HepG2 (cell line): Measurements from ENCODE around the gene DHRS13. TPM values are rescaled to one million over a fixed set of nuclear protein-coding genes. Genes with fewer than 3 reads are reported as not detected.
A peak's percentile ranks its signal among the peaks of the same experiment; 100 is the strongest.

Experiments used
- ARID5B ChIP-seq: IDR thresholded peaks from 2 replicates; pipeline ENCODE4 v1.4.0; 2020; ENCODE audit warnings: mild to moderate bottlenecking, missing genetic modification reagents
- ATF3 ChIP-seq: sonication (generic); formaldehyde crosslinking; IDR thresholded peaks from 2 replicates; pipeline ENCODE4 v1.4.0; 2020; ENCODE audit warnings: missing genetic modification reagents
- ATRX ChIP-seq: sonication (generic); formaldehyde crosslinking; IDR thresholded peaks from 2 replicates; pipeline ENCODE4 v1.4.0; 2020; ENCODE audit warnings: missing genetic modification reagents, borderline replicate concordance
- GATAD2A ChIP-seq: IDR thresholded peaks from 2 replicates; pipeline ENCODE4 v1.6.1; 2016
- NFYC ChIP-seq: IDR thresholded peaks from 2 replicates; pipeline ENCODE4 v1.6.1; 2016; ENCODE audit warnings: missing genetic modification reagents, missing compliant biosample characterization
- NONO ChIP-seq, 2 experiments: fragments of 450-650 bp in 1 of 2; sonication (generic) in 1 of 2; formaldehyde crosslinking in 1 of 2; IDR thresholded peaks in 1 of 2; conservative IDR thresholded peaks in 1 of 2; 2 replicates each; pipeline versions ENCODE4 v1.6.1 to v1.8.0; 2017 to 2022; ENCODE audit warnings: mild to moderate bottlenecking in 1 of 2, missing genetic modification reagents in 1 of 2, moderate library complexity in 1 of 2
- SATB2 ChIP-seq: sonication (generic); formaldehyde crosslinking; IDR thresholded peaks from 2 replicates; pipeline ENCODE4 v1.5.0; 2020; ENCODE audit warnings: missing genetic modification reagents
- SIN3A ChIP-seq: IDR thresholded peaks from 2 replicates; pipeline ENCODE4 v1.6.1; 2011; ENCODE audit warnings: low read depth, mild to moderate bottlenecking, control low read depth, low read length, borderline replicate concordance
- THAP9 ChIP-seq: sonication (generic); formaldehyde crosslinking; IDR thresholded peaks from 2 replicates; pipeline ENCODE4; 2020; ENCODE audit warnings: missing genetic modification reagents, mild to moderate bottlenecking, borderline replicate concordance
- TOE1 ChIP-seq: sonication (generic); formaldehyde crosslinking; IDR thresholded peaks from 2 replicates; pipeline ENCODE4 v1.4.0; 2020; ENCODE audit warnings: mild to moderate bottlenecking, missing genetic modification reagents
- WIZ ChIP-seq: sonication (generic); formaldehyde crosslinking; IDR thresholded peaks from 2 replicates; pipeline ENCODE4 v1.5.1; 2020; ENCODE audit warnings: mild to moderate bottlenecking, missing genetic modification reagents
- YEATS2 ChIP-seq: sonication (generic); formaldehyde crosslinking; IDR thresholded peaks from 2 replicates; pipeline ENCODE4 v1.4.0; 2020; ENCODE audit warnings: missing genetic modification reagents, borderline replicate concordance
- ZKSCAN1 ChIP-seq: fragments of 150-350 bp; IDR thresholded peaks from 2 replicates; pipeline ENCODE4 v1.6.1; 2014; ENCODE audit warnings: low read length
- ZNF10 ChIP-seq: sonication (generic); formaldehyde crosslinking; IDR thresholded peaks from 2 replicates; pipeline ENCODE4 v1.4.0; 2020; ENCODE audit warnings: mild to moderate bottlenecking, low read depth, missing genetic modification reagents, borderline replicate concordance
- ZNF124 ChIP-seq: sonication (generic); formaldehyde crosslinking; IDR thresholded peaks from 2 replicates; pipeline ENCODE4 v1.4.0; 2020; ENCODE audit warnings: missing genetic modification reagents
- ZNF484 ChIP-seq: sonication (generic); formaldehyde crosslinking; IDR thresholded peaks from 2 replicates; pipeline ENCODE4 v1.5.1; 2020; ENCODE audit warnings: mild to moderate bottlenecking, low read depth, missing genetic modification reagents, borderline replicate concordance
- ZNF614 ChIP-seq: IDR thresholded peaks from 2 replicates; pipeline ENCODE4 v1.6.1; 2018; ENCODE audit warnings: missing biosample characterization, missing genetic modification reagents, inconsistent platforms, borderline replicate concordance
- polyA plus RNA-seq, 8 experiments: library from polyadenylated mRNA; depleted of rRNA in 3 of 8; stranded (reverse) in 7 of 8; unstranded in 1 of 8; fragments of >200 nt; fragmentation: Illumina TruSeq in 4 of 8; extraction: Trizol in 4 of 8; gene quantifications; 2 replicates each; pipeline versions ENCODE4 v1.2.1 to v1.2.3, GENCODE V29; 2011 to 2016; ENCODE audit warnings: low read depth in 4 of 8, missing spikeins in 1 of 8, mixed read lengths in 1 of 8; ENCODE audit not compliant: insufficient read depth in 1 of 8
- total RNA-seq, 5 experiments: library from RNA; depleted of rRNA; stranded (reverse); fragments of >200 nt; fragmentation: Illumina TruSeq; extraction: Trizol; gene quantifications; 2 replicates each; pipeline ENCODE4 v1.2.3, GENCODE V29; 2016; ENCODE audit warnings: low read depth in 1 of 5

The DHRS13 gene
- total and polyA plus RNA-seq, 2 of the 13 experiments (the other 11 are each of a cell fraction or from before 2014, with no cell fraction given), result 11.8 to 12.6 TPM

GRCh38 chr17:28951991-28952975 is 49.4 kb upstream of the DHRS13 start (continued):
- no peak; the same call in none of the 2 replicates for TF ChIP-seq ARID5B (CRISPR knock-in tag)
- TF ChIP-seq ATRX (CRISPR knock-in tag), result no peak
- no peak for TF ChIP-seq TOE1 (CRISPR knock-in tag)
- TF ChIP-seq ZNF124, result peak; percentile 38; the same call in 1 of the 2 replicates
- no peak; the same call in 1 of the 2 replicates for TF ChIP-seq ATF3 (CRISPR knock-in tag)
- TF ChIP-seq ZNF10 (CRISPR knock-in tag), result no peak
- peak; percentile 65 for TF ChIP-seq NFYC
- peak; percentile 66 for TF ChIP-seq GATAD2A
- no peak for TF ChIP-seq SATB2
- no peak for TF ChIP-seq ZNF484
- TF ChIP-seq SIN3A, result 0 out of 2 replicates have a peak, but pooled peaks have one; percentile 74
- TF ChIP-seq NONO (IDR thresholded peaks at IDR 0.05), result no peak
- TF ChIP-seq NONO (CRISPR knock-in tag; conservative IDR thresholded peaks at IDR 0.05), result peak; percentile 96
- TF ChIP-seq WIZ (CRISPR knock-in tag), result no peak
- 0 out of 2 replicates have a peak, but pooled peaks have one; percentile 14 for TF ChIP-seq ZNF614 (CRISPR knock-in tag)
- TF ChIP-seq ZKSCAN1, result no peak
- peak; percentile 95; the same call in 1 of the 2 replicates for TF ChIP-seq THAP9 (CRISPR knock-in tag)
- TF ChIP-seq YEATS2 (CRISPR knock-in tag), result peak; percentile 78; the same call in 1 of the 2 replicates
